AG09319 (cell line): ENCODE data around the gene EPN3.

Source experiments
- DNase-seq: peaks from one replicate; pipeline ENCODE4 v3.0.0-alpha.2; 2010; ENCODE audit warnings: low read depth; ENCODE audit errors: extremely low read depth
- CTCF ChIP-seq: IDR thresholded peaks from 2 replicates; pipeline ENCODE4 v1.5.1; 2011; ENCODE audit warnings: low read depth, mild to moderate bottlenecking, inconsistent platforms, low read length, moderate library complexity

Gene EPN3

GRCh38 chr17:50571681-50572080 is 39.1 kb downstream of the EPN3 start:
- no peak for DNase-seq
- TF ChIP-seq CTCF, result no peak

- TF ChIP-seq CTCF, result no peak
- DNase-seq, result no peak
Observed at GRCh38 chr17:50572541-50572940, 40.0 kb downstream of the EPN3 start.

- DNase-seq, result no peak
- no peak for TF ChIP-seq CTCF
Observed at GRCh38 chr17:50573866-50574611, 41.5 kb downstream of the EPN3 start.

GRCh38 chr17:50575581-50576210 is 43.2 kb downstream of the EPN3 start:
- no peak for DNase-seq
- TF ChIP-seq CTCF, result no peak

- no peak for TF ChIP-seq CTCF
- DNase-seq, result no peak
Observed at GRCh38 chr17:50576864-50577263, 44.3 kb downstream of the EPN3 start.

- DNase-seq, result no peak
- no peak for TF ChIP-seq CTCF
Observed at GRCh38 chr17:50577451-50577954, 45.0 kb downstream of the EPN3 start.

GRCh38 chr17:50578173-50578572 is 45.6 kb downstream of the EPN3 start:
- no peak for TF ChIP-seq CTCF
- no peak for DNase-seq
